ENCODE data around the gene KRTAP10-9.

- TF ChIP-seq GATA2 (IDR thresholded peaks at IDR 0.05; ENCODE audit: low read depth, low read length) (no peak), GATA3 (IDR thresholded peaks at IDR 0.05; ENCODE audit: low read depth, low read length) (no peak)
Observed at GRCh38 chr21:44666401-44667320, 39.8 kb downstream of the KRTAP10-9 start, which contains the start of gene KRTAP12-2.

Measured in SH-SY5Y (cell line).